ENCODE data around the gene GABRB1.

Gene GABRB1

GRCh38 chr4:47410271-47410670, 378.9 kb downstream of the GABRB1 start:
- no peak for DNase-seq

- DNase-seq = no peak
Observed at GRCh38 chr4:47413521-47413920, 382.2 kb downstream of the GABRB1 start.

- no peak for DNase-seq
Observed at GRCh38 chr4:47415719-47416118, 384.4 kb downstream of the GABRB1 start.

GRCh38 chr4:47418147-47418546, 386.8 kb downstream of the GABRB1 start:
- DNase-seq = no peak

- DNase-seq = no peak
Observed at GRCh38 chr4:47419296-47419695, 387.9 kb downstream of the GABRB1 start.

- DNase-seq = no peak
Observed at GRCh38 chr4:47425628-47426027, 394.3 kb downstream of the GABRB1 start.

- DNase-seq = no peak
Observed at GRCh38 chr4:47427935-47428334, 396.6 kb downstream of the GABRB1 start.

- DNase-seq = no peak
Observed at GRCh38 chr4:47432749-47433148, 401.4 kb downstream of the GABRB1 start.

- no peak for DNase-seq
Observed at GRCh38 chr4:47434931-47435330, 403.6 kb downstream of the GABRB1 start.

GRCh38 chr4:47442980-47443379, 411.6 kb downstream of the GABRB1 start:
- no peak for DNase-seq

GRCh38 chr4:47444031-47444430, 412.7 kb downstream of the GABRB1 start:
- no peak for DNase-seq

GRCh38 chr4:47451657-47452056, 420.3 kb downstream of the GABRB1 start:
- DNase-seq = no peak

- no peak for DNase-seq
Observed at GRCh38 chr4:47462799-47463234, 431.4 kb downstream of the GABRB1 start.

- DNase-seq = peak; percentile 96
Observed at GRCh38 chr4:47463235-47463956, 432.0 kb downstream of the GABRB1 start, which contains the start of gene COMMD8. COMMD8 (minus strand) TSS chr4:47463702; CDS start chr4:47463651, 51 bp downstream.

GRCh38 chr4:47465004-47465403, 433.6 kb downstream of the GABRB1 start:
- no peak for DNase-seq

- no peak for DNase-seq
Observed at GRCh38 chr4:47466056-47466785, 434.9 kb downstream of the GABRB1 start.

- no peak for DNase-seq
Observed at GRCh38 chr4:47468706-47469365, 437.5 kb downstream of the GABRB1 start.

- no peak for DNase-seq
Observed at GRCh38 chr4:47469951-47470350, 438.6 kb downstream of the GABRB1 start.

GRCh38 chr4:47471064-47471463, 439.7 kb downstream of the GABRB1 start:
- DNase-seq = no peak

- no peak for DNase-seq
Observed at GRCh38 chr4:47471591-47471990, 440.2 kb downstream of the GABRB1 start.

- no peak for DNase-seq
Observed at GRCh38 chr4:47473141-47473750, 441.9 kb downstream of the GABRB1 start.

- no peak for DNase-seq
Observed at GRCh38 chr4:47474799-47475198, 443.4 kb downstream of the GABRB1 start.

GRCh38 chr4:47475411-47475810, 444.0 kb downstream of the GABRB1 start:
- DNase-seq = no peak
